Hepatocyte (in vitro differentiated cells): ENCODE measurements around the gene HNRNPA1. TPM values are rescaled to one million over a fixed set of nuclear protein-coding genes. Genes with fewer than 3 reads are reported as not detected.

ENCODE experiments used
- DNase-seq: peaks from one replicate; pipeline ENCODE4 v3.0.0-alpha.2; 2016; ENCODE audit warnings: low spot score
- H2AFZ ChIP-seq: fragments of 200-600 bp; sonication (generic); 2 replicates; pipeline ENCODE4 v1.6.0; 2016; ENCODE audit warnings: antibody characterized with exemption, mild to moderate bottlenecking
- H3K27ac ChIP-seq: fragments of 200-600 bp; sonication (generic); 2 replicates; pipeline ENCODE4 v1.5.1; 2016; ENCODE audit warnings: mild to moderate bottlenecking
- H3K27me3 ChIP-seq: fragments of 200-600 bp; sonication (generic); 2 replicates; pipeline ENCODE4 v1.6.1; 2016
- H3K36me3 ChIP-seq: fragments of 200-600 bp; sonication (generic); replicated peaks from 2 replicates; pipeline ENCODE4 v1.5.1; 2016; ENCODE audit warnings: low read depth; ENCODE audit not compliant: insufficient read depth
- H3K4me1 ChIP-seq: fragments of 200-600 bp; sonication (generic); 2 replicates; pipeline ENCODE4 v1.5.1; 2016; ENCODE audit warnings: mild to moderate bottlenecking, moderate library complexity; ENCODE audit not compliant: insufficient read depth
- H3K4me2 ChIP-seq: fragments of 200-600 bp; sonication (generic); 2 replicates; pipeline ENCODE4 v1.6.0; 2016
- H3K4me3 ChIP-seq: fragments of 200-600 bp; sonication (generic); 2 replicates; pipeline ENCODE4 v1.5.1; 2016; ENCODE audit warnings: mild to moderate bottlenecking
- H3K79me2 ChIP-seq: fragments of 200-600 bp; sonication (generic); 2 replicates; pipeline ENCODE4 v1.6.0; 2017; ENCODE audit warnings: mild to moderate bottlenecking
- H3K9me2 ChIP-seq: fragments of 200-600 bp; sonication (generic); replicated peaks from 2 replicates; pipeline ENCODE4 v1.6.0; 2017; ENCODE audit warnings: mild to moderate bottlenecking; ENCODE audit not compliant: insufficient read depth
- H3K9me3 ChIP-seq: fragments of 200-600 bp; sonication (generic); 2 replicates; pipeline ENCODE4 v1.5.1; 2016; ENCODE audit warnings: low read depth, mild to moderate bottlenecking
- H4K20me1 ChIP-seq: fragments of 200-600 bp; sonication (generic); 2 replicates; pipeline ENCODE4 v1.6.0; 2016; ENCODE audit warnings: mild to moderate bottlenecking; ENCODE audit not compliant: insufficient read depth, poor library complexity, severe bottlenecking
- EZH2 ChIP-seq: fragments of 200-600 bp; sonication (generic); IDR thresholded peaks from 2 replicates; pipeline ENCODE4 v1.6.1; 2016; ENCODE audit warnings: antibody characterized with exemption, mild to moderate bottlenecking, borderline replicate concordance
- EZH2phosphoT487 ChIP-seq: fragments of 200-600 bp; sonication (generic); IDR thresholded peaks from one replicate; pipeline ENCODE4 v1.6.1; 2018; ENCODE audit warnings: antibody characterized with exemption, mild to moderate bottlenecking, low read depth, moderate library complexity; ENCODE audit not compliant: unreplicated experiment, severe bottlenecking
- WGBS: methylation state at CpG from one replicate; pipeline ENCODE4 v1.1.6; 2016; ENCODE audit warnings: low lambda C conversion rate; ENCODE audit errors: missing lambda C conversion rate; 5-methylcytosine and 5-hydroxymethylcytosine counted together
- polyA plus RNA-seq: library from polyadenylated mRNA; unstranded; fragments of >200 nt; fragmentation: Nextera tagmentation; extraction: Ambion mirVana; gene quantifications from 2 replicates; pipeline ENCODE4 v1.2.1, GENCODE V29; 2016
- total RNA-seq: library from RNA; depleted of rRNA; stranded (reverse); fragments of >200 nt; gene quantifications from 2 replicates; pipeline ENCODE4 v1.2.3, GENCODE V29; 2014
- TF ChIP-seq, protein P1 (sequence below): fragments of 200-600 bp; sonication (generic); IDR thresholded peaks from 2 replicates; pipeline ENCODE4 v1.5.1; 2016; ENCODE audit warnings: antibody characterized with exemption, mild to moderate bottlenecking; ENCODE audit not compliant: poor library complexity

HNRNPA1 gene
- total and polyA plus RNA-seq, 2 experiments from 2014 or later = 467 to 482 TPM

DNA sequence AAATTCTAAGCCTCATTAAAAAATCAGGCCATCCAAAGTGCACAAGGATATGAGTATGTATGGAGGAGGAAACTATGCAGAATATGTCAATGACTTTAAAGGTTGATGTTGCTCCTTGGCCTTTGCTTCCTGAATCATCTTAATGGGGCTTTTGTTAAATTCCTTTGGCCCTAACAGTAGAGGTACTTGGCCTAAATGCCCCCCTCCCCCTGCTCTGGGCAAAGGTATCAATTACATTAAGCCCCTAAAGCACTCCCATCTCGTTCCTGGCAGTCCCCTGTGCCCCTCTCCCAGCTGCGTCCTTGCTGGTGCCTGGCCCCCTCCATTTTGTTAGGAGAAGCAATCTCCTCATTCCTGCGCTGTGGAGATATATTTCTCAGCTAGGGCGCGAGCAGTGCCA, 49.2 kb downstream of the HNRNPA1 start:
- no peak overlapping the region for H3K4me3 ChIP-seq
- no peaks in the 10 kb centered on the region for H3K9me3 ChIP-seq
- H3K4me2 ChIP-seq = peak overlapping the region; percentile 6
- no peaks in the 10 kb centered on the region for H3K36me3 ChIP-seq
- H3K79me2 ChIP-seq = peaks cover 95% of the 10 kb centered on the region
- 63% methylated on average over 5 of the region's 5 CpGs for WGBS
- peaks cover 6% of the 10 kb centered on the region for H4K20me1 ChIP-seq
- DNase-seq = no peak
- H3K4me1 ChIP-seq = peaks cover 30% of the 10 kb centered on the region
- TF ChIP-seq, protein P1, sequence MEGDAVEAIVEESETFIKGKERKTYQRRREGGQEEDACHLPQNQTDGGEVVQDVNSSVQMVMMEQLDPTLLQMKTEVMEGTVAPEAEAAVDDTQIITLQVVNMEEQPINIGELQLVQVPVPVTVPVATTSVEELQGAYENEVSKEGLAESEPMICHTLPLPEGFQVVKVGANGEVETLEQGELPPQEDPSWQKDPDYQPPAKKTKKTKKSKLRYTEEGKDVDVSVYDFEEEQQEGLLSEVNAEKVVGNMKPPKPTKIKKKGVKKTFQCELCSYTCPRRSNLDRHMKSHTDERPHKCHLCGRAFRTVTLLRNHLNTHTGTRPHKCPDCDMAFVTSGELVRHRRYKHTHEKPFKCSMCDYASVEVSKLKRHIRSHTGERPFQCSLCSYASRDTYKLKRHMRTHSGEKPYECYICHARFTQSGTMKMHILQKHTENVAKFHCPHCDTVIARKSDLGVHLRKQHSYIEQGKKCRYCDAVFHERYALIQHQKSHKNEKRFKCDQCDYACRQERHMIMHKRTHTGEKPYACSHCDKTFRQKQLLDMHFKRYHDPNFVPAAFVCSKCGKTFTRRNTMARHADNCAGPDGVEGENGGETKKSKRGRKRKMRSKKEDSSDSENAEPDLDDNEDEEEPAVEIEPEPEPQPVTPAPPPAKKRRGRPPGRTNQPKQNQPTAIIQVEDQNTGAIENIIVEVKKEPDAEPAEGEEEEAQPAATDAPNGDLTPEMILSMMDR = no peak
- TF ChIP-seq EZH2 (no peak), EZH2phosphoT487 (no peak)
- no peak overlapping the region for H2AFZ ChIP-seq
- no peaks in the 10 kb centered on the region for H3K27me3 ChIP-seq
- H3K9me2 ChIP-seq = no peaks in the 10 kb centered on the region
- peak overlapping the region; percentile 58 for H3K27ac ChIP-seq

- Histone ChIP-seq H3K27ac (no peak overlapping the region), H3K4me2 (no peak overlapping the region), H3K79me2 (peaks cover 100% of the 10 kb centered on the region)
Measured at GRCh38 chr12:54330442-54330841, 49.9 kb downstream of the HNRNPA1 start.

DNA sequence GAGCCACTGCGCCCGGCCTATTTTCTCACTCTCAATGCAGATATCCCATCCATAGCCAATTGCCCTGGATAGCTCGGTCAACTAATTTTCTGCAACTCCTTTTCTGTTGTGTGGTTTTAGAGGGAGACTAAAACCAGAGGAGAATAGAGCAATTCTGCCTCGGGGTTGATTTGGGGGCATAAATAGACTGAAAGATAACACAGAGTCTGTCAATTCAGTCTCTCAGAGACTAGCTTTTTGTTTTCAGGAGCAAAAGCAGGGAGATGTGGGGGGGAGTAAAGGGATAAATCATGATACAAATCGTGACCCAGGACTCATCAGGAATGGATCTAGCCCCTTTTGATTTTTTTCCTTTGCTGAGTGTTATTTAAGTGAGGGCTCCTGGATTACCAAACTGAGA, 50.9 kb downstream of the HNRNPA1 start:
- Histone ChIP-seq H3K9me3 (no peaks in the 10 kb centered on the region), H3K27ac (no peak overlapping the region), H3K36me3 (no peaks in the 10 kb centered on the region), H3K9me2 (no peaks in the 10 kb centered on the region), H3K79me2 (peaks cover 97% of the 10 kb centered on the region), H3K4me1 (peaks cover 21% of the 10 kb centered on the region), H4K20me1 (peaks cover 6% of the 10 kb centered on the region), H3K27me3 (no peaks in the 10 kb centered on the region), H2AFZ (no peak overlapping the region), H3K4me2 (no peak overlapping the region), H3K4me3 (no peak overlapping the region)
- TF ChIP-seq EZH2phosphoT487 = no peak
- TF ChIP-seq EZH2 = no peak
- TF ChIP-seq, protein P1 = no peak
- 77% methylated on average over 5 of the region's 5 CpGs for WGBS
- DNase-seq = no peak

More at GRCh38 chr12:54330442-54330841, 49.9 kb downstream of the HNRNPA1 start:
- no peaks in the 10 kb centered on the region for H3K9me3 ChIP-seq
- H3K36me3 ChIP-seq = no peaks in the 10 kb centered on the region
- no peak for DNase-seq
- H3K27me3 ChIP-seq = no peaks in the 10 kb centered on the region
- H3K4me1 ChIP-seq = peaks cover 30% of the 10 kb centered on the region
- H3K4me3 ChIP-seq = no peak overlapping the region
- H3K9me2 ChIP-seq = no peaks in the 10 kb centered on the region
- peaks cover 6% of the 10 kb centered on the region for H4K20me1 ChIP-seq
- TF ChIP-seq, protein P1 = no peak
- TF ChIP-seq EZH2phosphoT487 (no peak), EZH2 (no peak)
- 70% methylated on average over 3 of the region's 3 CpGs for WGBS
- H2AFZ ChIP-seq = no peak overlapping the region
